Stimulated activated CD8-positive, alpha-beta memory T cell treated with anti-CD3 and anti-CD28 coated beads, Interleukin-15, amount 100 ng/mL, for 48 hours (primary cell): ENCODE measurements around the gene VTI1B.

Experiments used
- DNase-seq, 2 donors: peaks; one replicate each; pipeline ENCODE4 v3.0.0-alpha.2; 2020; ENCODE audit warnings: low read depth in 2 of 2

The VTI1B gene

DNA sequence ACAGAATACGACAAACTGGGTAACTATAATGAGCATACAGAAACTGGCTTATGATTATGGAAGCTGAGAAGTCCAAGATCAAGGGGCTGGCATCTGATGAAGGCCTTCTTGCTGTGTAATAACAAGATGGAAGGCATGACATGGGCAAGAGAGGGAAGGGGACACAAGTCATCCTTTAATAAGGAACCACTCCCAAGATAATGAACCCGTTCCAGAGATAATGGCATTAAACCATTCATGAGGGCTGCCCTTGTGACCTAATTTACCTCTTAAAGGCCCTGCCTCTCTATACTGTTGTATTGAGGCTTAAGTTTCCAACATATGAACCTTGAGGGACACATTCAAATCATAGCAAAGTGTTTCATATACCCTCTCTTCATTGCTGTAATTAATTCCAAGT is 4.6 kb upstream of the VTI1B start:
- DNase-seq = no peak

- DNase-seq = no peak
These were observed 769 bp upstream of the VTI1B start for GRCh38 chr14:67675219-67675582.

DNA sequence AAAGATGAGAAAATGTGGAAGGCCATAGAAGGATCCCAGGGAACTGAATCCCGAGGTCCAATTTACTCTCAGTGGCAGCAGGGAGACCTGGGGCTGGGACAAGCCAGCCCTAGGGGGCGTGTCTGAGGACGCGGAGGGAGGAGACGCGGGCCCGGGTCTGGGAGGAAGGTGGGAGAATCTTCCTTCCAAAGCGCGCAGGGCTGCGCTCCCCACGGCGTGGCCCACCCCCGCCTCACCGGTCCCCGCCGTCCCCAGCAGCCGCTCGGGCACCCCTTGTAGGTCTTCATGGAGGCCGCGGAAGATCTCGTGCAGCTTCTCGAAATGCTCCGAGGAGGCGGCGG is 323 bp downstream of the VTI1B start:
- no peak for DNase-seq

DNA sequence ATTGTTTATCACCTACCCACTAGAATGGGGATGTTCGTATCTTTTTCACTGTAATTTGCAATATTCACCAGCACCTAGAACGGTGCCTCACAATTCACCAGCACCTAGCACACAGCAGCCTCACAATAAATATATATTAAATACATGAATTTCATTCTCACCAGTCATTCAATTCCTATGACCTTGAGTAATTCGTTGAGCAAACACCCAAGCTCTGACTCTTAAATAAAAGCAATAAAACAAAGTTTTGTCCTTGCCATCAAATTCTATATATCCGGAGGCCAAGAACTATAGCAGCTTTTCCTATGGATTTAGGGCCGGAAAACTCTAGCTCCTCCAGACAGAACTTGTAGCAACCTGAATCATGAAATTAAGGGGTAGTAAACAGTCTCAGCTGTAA is 981 bp downstream of the VTI1B start:
- no peak for DNase-seq

- no peak for DNase-seq
These were observed 5.9 kb downstream of the VTI1B start for GRCh38 chr14:67668559-67668958.

- no peak for DNase-seq
These were observed 7.5 kb downstream of the VTI1B start for GRCh38 chr14:67666750-67667449.

DNA sequence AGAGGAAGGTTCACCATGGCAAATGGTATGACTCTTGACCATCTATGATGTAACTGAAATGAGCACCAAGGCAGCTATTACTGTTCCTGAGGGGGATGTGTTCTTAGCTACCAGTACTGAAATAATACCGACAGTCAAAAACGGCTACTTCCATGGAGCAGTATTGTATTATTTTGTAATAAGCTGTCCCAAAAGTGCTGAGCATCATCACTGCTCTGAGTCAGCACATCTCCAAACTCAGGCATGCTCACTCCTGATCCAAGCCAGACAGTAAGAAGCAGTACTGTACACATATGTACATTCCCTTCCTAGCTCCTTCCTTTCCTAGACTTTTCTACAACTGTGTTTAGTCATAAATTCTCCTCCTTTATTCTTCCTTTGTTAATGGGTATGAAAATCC is 8.6 kb downstream of the VTI1B start:
- no peak for DNase-seq

DNA sequence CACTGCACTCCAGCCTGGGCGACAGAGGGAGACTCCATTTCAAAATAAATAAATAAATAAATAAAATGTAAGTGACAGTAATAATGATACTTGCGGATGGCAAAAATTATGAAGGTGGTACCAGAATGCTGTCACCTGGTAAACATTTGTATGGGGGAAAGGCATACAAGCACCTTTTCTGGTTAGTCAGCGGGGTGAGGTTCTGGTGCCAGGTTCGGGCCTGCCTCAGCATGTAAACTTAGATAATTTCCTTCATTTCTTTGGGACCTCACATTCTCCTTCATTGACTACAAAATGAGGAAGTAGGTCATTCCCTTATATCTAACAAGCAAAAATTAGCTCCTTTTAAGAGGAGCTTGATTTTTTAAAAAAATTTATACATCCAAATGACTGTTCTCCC is 10.8 kb downstream of the VTI1B start:
- no peak for DNase-seq

DNA sequence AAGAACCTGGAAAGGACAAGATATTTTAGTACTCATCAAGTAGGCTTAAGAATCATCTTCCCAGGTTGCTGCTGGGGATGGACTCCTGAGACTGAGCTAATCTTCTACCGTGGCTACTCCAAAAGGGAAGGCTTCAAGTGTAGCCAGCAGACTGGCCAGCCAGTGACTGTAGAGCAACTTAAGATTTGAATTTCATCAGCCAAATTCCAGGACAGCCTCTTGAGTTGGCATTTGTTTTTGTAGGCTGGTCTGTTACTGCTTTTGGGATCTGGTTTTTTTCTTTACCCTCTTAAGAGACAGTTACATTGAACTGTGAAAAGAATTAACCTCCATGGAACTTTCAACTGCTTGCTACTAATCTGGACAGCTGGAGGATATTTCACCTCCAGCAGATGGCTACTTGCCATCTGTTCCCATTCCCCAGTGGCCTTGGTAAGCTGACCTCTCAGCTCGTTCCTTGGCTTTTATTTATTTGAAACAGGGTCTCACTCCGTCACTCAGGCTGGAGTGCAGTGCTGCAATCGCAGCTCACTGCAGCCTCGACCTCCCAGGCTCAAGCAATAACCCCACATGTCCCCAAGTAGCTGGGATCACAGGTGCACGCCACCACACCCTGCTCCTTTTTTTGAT is 20.7 kb downstream of the VTI1B start:
- DNase-seq = no peak

DNA sequence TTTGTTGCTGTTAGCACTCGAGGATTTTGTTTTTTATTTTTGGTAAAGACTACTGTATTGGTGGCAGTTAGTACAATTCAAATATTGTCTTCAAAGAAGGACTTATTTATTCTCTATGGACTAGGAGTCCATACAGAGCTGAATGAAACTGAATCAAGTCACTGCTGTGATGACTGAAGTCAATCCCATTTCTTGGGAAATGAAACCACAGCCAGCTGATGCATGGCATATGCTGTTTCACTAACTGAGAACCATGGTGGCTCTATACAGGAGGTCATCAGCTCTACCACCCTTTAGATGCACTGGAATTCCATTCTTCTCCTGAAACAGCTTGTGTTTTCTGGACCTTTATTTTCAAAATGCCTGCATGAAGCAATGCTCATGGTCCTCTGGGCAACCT is 22.2 kb downstream of the VTI1B start:
- no peak for DNase-seq

GRCh38 chr14:67650694-67651093 is 23.7 kb downstream of the VTI1B start:
- no peak for DNase-seq

GRCh38 chr14:67650151-67650550 is 24.3 kb downstream of the VTI1B start:
- no peak for DNase-seq

- no peak for DNase-seq
These were observed 28.3 kb downstream of the VTI1B start for GRCh38 chr14:67646131-67646530.

GRCh38 chr14:67645414-67645813 is 29.0 kb downstream of the VTI1B start:
- DNase-seq = no peak

- no peak for DNase-seq
These were observed 30.0 kb downstream of the VTI1B start for GRCh38 chr14:67644428-67644827.

GRCh38 chr14:67643713-67644112 is 30.7 kb downstream of the VTI1B start:
- DNase-seq = no peak

DNA sequence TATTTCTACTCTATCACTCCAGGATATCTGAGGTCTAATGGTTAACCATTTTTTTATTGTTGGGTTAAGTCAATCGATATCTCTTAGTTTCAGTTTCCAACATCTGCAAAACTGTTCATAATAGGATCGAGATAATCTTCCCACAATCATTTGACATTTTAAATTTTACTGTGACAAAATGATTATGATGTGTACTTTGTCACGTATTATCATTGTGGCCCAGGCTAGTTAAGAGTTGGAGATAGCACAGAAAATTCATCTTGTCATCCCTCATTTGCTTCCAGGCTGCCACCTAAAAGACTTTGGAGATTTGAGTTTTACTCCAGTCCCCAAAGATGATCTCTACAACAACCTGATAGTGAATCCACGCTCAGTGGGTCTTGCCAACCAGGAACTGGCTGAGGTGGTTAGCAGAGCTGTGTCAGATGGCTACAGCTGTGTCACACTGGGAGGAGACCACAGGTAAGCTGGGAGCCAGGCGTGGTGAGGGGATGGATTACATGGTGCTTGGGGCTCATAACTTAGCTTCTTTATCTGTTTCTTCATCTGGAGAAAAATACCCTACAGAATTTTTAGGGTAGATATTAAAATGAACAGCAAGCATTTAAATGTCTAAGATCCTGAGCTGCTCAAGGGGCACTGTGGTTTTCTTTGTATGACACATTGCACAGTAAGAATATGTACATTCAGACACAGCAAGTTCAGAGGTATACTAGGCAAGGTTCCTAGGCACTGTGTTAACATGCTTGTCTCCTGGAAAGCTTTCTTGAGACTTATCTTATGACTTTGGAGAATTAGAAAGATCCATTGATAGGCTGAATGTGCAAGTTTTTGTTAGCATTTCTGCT is 32.3 kb downstream of the VTI1B start:
- DNase-seq = no peak

DNA sequence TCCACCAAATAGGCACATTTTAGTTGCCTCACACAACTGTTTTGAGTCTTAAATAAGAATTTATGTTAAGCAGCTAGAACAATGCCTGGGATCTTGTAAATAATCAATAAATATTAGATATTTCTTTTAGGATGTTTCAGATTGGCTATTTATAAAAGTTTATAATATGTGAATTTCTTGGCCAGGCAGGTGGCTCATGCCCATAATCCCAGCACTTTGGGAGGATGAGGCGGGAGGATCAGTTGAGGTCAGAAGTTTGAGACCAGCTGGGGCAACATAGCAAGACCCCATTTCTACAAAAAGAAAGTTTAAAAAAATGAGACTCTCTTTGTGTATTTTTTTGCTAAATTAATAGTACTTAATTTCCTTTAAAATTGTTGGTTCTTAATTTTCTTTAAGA is 33.0 kb downstream of the VTI1B start:
- no peak for DNase-seq

- DNase-seq = no peak
These were observed 35.8 kb downstream of the VTI1B start for GRCh38 chr14:67638642-67639041.

DNA sequence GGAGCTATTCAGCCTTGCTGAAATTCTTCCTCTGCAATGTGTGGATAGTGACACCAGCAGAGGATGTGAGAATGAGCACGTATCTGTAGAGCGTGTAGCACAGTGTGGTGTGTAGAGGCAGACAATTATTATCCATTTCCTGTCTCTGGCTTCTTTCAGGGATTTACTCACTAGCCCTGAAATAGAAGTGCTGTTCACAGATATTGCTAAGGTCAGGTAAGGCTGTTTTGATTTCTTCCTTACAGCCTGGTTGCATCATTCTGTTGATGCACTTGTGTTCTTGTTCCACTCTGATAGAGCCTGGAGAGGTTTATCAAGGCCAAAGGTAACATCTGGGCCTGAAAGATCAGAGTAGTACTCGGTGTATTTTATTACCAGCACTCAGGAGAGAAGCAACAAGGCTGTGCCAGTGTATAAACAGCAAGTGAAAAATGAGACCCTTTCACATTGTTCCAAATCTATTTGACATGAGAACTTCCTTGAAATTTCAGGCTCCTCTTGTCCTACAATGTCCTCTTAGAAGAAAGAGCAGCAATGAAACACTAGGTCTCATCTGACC is 38.0 kb downstream of the VTI1B start:
- no peak for DNase-seq

DNA sequence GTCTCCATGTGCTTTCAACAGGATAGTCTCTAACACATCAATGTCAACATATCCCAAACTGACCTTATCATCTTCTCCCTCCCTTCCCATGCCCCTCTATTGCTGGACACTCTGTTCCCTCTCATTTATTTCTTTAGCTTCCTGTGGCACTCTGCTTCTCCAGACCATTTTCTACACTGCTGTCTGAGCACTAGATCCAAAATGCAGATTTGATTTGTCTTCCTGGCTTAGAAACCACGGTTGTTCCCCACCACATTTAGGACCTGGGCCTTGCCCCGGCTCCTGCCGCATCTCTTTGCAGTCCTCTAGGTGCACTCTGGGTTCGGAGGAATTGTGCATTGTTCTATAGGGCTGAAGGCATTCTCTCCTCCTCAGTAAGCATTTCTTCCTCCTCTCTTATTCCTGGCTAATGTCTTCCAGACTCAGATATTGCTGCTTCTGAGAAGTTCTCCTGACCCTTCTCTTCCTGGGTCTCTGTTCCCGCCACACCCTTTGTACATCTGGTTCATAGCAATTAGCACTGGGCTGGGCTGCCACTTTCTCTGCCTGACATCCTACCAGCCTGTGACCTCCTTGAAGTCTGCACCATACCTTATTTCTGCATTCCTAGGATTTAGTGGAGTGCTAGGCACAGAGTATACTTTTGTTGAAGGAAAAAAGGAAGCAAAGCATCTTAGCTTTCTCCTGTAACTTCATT is 40.8 kb downstream of the VTI1B start:
- no peak for DNase-seq

- no peak for DNase-seq
These were observed 43.5 kb downstream of the VTI1B start for GRCh38 chr14:67630938-67631337.
